GM12878 (cell line): Measurements from ENCODE around the gene PID1.

Experiments used
- BRCA1 ChIP-seq: IDR thresholded peaks from 2 replicates; pipeline ENCODE4 v1.6.1; 2011; ENCODE audit warnings: low read depth, low read length, improper control_type of control experiment
- FOXM1 ChIP-seq: IDR thresholded peaks from 2 replicates; pipeline ENCODE4 v1.6.1; 2012; ENCODE audit warnings: low read depth, mild to moderate bottlenecking, inconsistent platforms, low read length, moderate library complexity

GRCh38 chr2:229150317-229150716, 120.8 kb downstream of the PID1 start:
- TF ChIP-seq BRCA1 (no peak), FOXM1 (no peak)
